GM19240 (cell line): ENCODE results near the gene STK38.

Experiments
- DNase-seq: peaks from one replicate; pipeline ENCODE4 v3.0.0; 2011; ENCODE audit warnings: low spot score; ENCODE audit not compliant: insufficient read length

Gene STK38

GRCh38 chr6:36523936-36524499 is 23.3 kb downstream of the STK38 start:
- no peak for DNase-seq

- no peak for DNase-seq
Observed at GRCh38 chr6:36523451-36523850, 23.8 kb downstream of the STK38 start.

GRCh38 chr6:36519352-36519751 is 27.9 kb downstream of the STK38 start:
- no peak for DNase-seq

- no peak for DNase-seq
Observed at GRCh38 chr6:36517408-36517807, 29.9 kb downstream of the STK38 start.

GRCh38 chr6:36516988-36517387 is 30.3 kb downstream of the STK38 start:
- no peak for DNase-seq

- no peak for DNase-seq
Observed at GRCh38 chr6:36516559-36516958, 30.7 kb downstream of the STK38 start.

GRCh38 chr6:36515844-36516243 is 31.4 kb downstream of the STK38 start:
- DNase-seq: no peak

- DNase-seq: no peak
Observed at GRCh38 chr6:36514554-36515456, 32.5 kb downstream of the STK38 start.

- DNase-seq: no peak
Observed at GRCh38 chr6:36510365-36510764, 36.9 kb downstream of the STK38 start.

GRCh38 chr6:36508532-36508931 is 38.7 kb downstream of the STK38 start:
- DNase-seq: no peak

GRCh38 chr6:36506611-36507010 is 40.7 kb downstream of the STK38 start:
- DNase-seq: no peak

GRCh38 chr6:36505744-36506534 is 41.3 kb downstream of the STK38 start:
- DNase-seq: no peak

GRCh38 chr6:36504982-36505381 is 42.3 kb downstream of the STK38 start:
- no peak for DNase-seq

GRCh38 chr6:36504181-36504580 is 43.1 kb downstream of the STK38 start:
- DNase-seq: no peak

GRCh38 chr6:36501686-36502085 is 45.6 kb downstream of the STK38 start:
- DNase-seq: no peak

GRCh38 chr6:36499918-36500317 is 47.4 kb downstream of the STK38 start:
- no peak for DNase-seq

- no peak for DNase-seq
Observed at GRCh38 chr6:36495086-36495485, 52.2 kb downstream of the STK38 start.

GRCh38 chr6:36493859-36494258 is 53.4 kb downstream of the STK38 start:
- DNase-seq: no peak

GRCh38 chr6:36493319-36493718 is 54.0 kb downstream of the STK38 start:
- DNase-seq: no peak

GRCh38 chr6:36492621-36493020 is 54.7 kb downstream of the STK38 start:
- no peak for DNase-seq

- DNase-seq: no peak
Observed at GRCh38 chr6:36492092-36492491, 55.2 kb downstream of the STK38 start.

- no peak for DNase-seq
Observed at GRCh38 chr6:36491378-36491965, 55.8 kb downstream of the STK38 start.
